GM12878 (cell line): ENCODE results near the gene OTUD4. TPM values are rescaled to one million over a fixed set of nuclear protein-coding genes. Genes with fewer than 3 reads are reported as not detected.

Source experiments
- ATAC-seq: fragments of 200-7000 bp; cut with Tn5 transposase; 3 replicates; pipeline ENCODE4 v1.9.1; 2020; ENCODE audit warnings: mild to moderate bottlenecking, moderate library complexity
- BruUV-seq: library from RNA; stranded (reverse); fragments of 400-500 nt; replicated peaks from 2 replicates; lab custom pipeline; 2021; lab: Mats Ljungman, UMichigan
- CTCF ChIA-PET: fragments of 300-600 bp; sonication (Branson Sonifier 250); formaldehyde crosslinking; extraction: SDS; loops from one replicate; lab custom pipeline; 2021; ENCODE audit warnings: inconsistent platforms; lab: Yijun Ruan, JAX
- POLR2A ChIA-PET: fragments of 350-600 bp; formaldehyde crosslinking; extraction: SDS; loops from one replicate; lab custom pipeline; 2021; ENCODE audit warnings: inconsistent platforms; lab: Charles Lee
- RAD21 ChIA-PET: fragments of 300-600 bp; sonication (Branson Sonifier 250); formaldehyde crosslinking; loops from one replicate; lab custom pipeline; 2023; ENCODE audit warnings: antibody characterized with exemption; ENCODE audit not compliant: unreplicated experiment; lab: Charles Lee
- SMC1A ChIA-PET: fragments of 300-600 bp; sonication (Branson Sonifier 250); formaldehyde crosslinking; loops from one replicate; lab custom pipeline; 2023; ENCODE audit not compliant: unreplicated experiment, uncharacterized antibody; lab: Charles Lee
- DNase-seq: peaks from one replicate; pipeline ENCODE4 v3.0.0-alpha.2; 2011; ENCODE audit warnings: low read depth, low spot score
- FAIRE-seq: peaks from 3 replicates; lab custom pipeline; 2011; peaks lifted over from hg19 to GRCh38; lab: Jason Lieb, UNC
- H2AFZ ChIP-seq: 2 replicates; pipeline ENCODE4 v1.6.0; 2011; ENCODE audit warnings: low read depth, low read length, control low read depth; ENCODE audit not compliant: control insufficient read depth
- H3K27ac ChIP-seq: 2 replicates; pipeline ENCODE4 v1.5.1; 2011; ENCODE audit warnings: control low read depth; ENCODE audit not compliant: control insufficient read depth, insufficient read depth
- H3K27me3 ChIP-seq, 2 experiments: replicated peaks in 1 of 2; 2 replicates each; pipeline versions ENCODE4 v1.6.0 to v1.6.1; 2011; ENCODE audit warnings: low read length in 1 of 2; ENCODE audit not compliant: control insufficient read depth in 2 of 2, insufficient read depth in 2 of 2
- H3K36me3 ChIP-seq, 2 experiments: 2 replicates each; pipeline ENCODE4 v1.5.1; 2011; ENCODE audit warnings: low read length in 1 of 2; ENCODE audit not compliant: control insufficient read depth in 2 of 2, insufficient read depth in 2 of 2
- H3K4me1 ChIP-seq: 2 replicates; pipeline ENCODE4 v1.6.1; 2011; ENCODE audit warnings: mild to moderate bottlenecking, low read length, moderate library complexity, mixed read lengths; ENCODE audit not compliant: control insufficient read depth, insufficient read depth
- H3K4me2 ChIP-seq: 2 replicates; pipeline ENCODE4 v1.6.0; 2011; ENCODE audit warnings: control low read depth; ENCODE audit not compliant: control insufficient read depth, insufficient read depth
- H3K4me3 ChIP-seq: fragments of 200-600 bp; sonication (generic); 2 replicates; pipeline ENCODE4 v1.5.1; 2016
- H3K79me2 ChIP-seq: 2 replicates; pipeline ENCODE4 v1.6.0; 2011; ENCODE audit warnings: low read length; ENCODE audit not compliant: control insufficient read depth, insufficient read depth
- H3K9ac ChIP-seq: 2 replicates; pipeline ENCODE4 v1.8.0; 2011; ENCODE audit warnings: low read length, control low read depth, mixed read lengths; ENCODE audit not compliant: control insufficient read depth, insufficient read depth
- H3K9me3 ChIP-seq: replicated peaks from 3 replicates; pipeline ENCODE4 v1.5.1; 2011; ENCODE audit warnings: mild to moderate bottlenecking, low read length; ENCODE audit not compliant: control insufficient read depth, insufficient read depth
- H4K20me1 ChIP-seq: 2 replicates; pipeline ENCODE4 v1.6.0; 2011; ENCODE audit not compliant: control insufficient read depth, insufficient read depth
- BACH1 ChIP-seq: fragments of 450-650 bp; IDR thresholded peaks from 2 replicates; pipeline ENCODE4 v1.6.1; 2017; ENCODE audit warnings: mild to moderate bottlenecking, borderline replicate concordance
- HDGF ChIP-seq: fragments of 450-650 bp; IDR thresholded peaks from 2 replicates; pipeline ENCODE4 v1.6.1; 2016; ENCODE audit warnings: antibody characterized with exemption
- KLF5 ChIP-seq: fragments of 450-650 bp; IDR thresholded peaks from 2 replicates; pipeline ENCODE4 v1.6.1; 2014; ENCODE audit warnings: mild to moderate bottlenecking; ENCODE audit not compliant: partially characterized antibody
- MEF2A ChIP-seq: IDR thresholded peaks from 2 replicates; pipeline ENCODE4 v1.6.1; 2011; ENCODE audit warnings: low read depth, mild to moderate bottlenecking, low read length, moderate library complexity; ENCODE audit not compliant: insufficient read depth
- MEF2B ChIP-seq: fragments of 450-650 bp; IDR thresholded peaks from 2 replicates; pipeline ENCODE4 v1.6.1; 2018; ENCODE audit warnings: mild to moderate bottlenecking, moderate library complexity; ENCODE audit not compliant: partially characterized antibody, poor library complexity, severe bottlenecking
- SIN3A ChIP-seq: IDR thresholded peaks from 2 replicates; pipeline ENCODE4 v1.6.1; 2012; ENCODE audit warnings: low read depth, low read length, improper control_type of control experiment
- SMAD1 ChIP-seq: fragments of 450-650 bp; IDR thresholded peaks from 2 replicates; pipeline ENCODE4 v1.6.1; 2018; ENCODE audit warnings: mild to moderate bottlenecking, low read depth; ENCODE audit not compliant: partially characterized antibody
- SP1 ChIP-seq: IDR thresholded peaks from one replicate; pipeline ENCODE4 v1.6.1; 2011; ENCODE audit warnings: low read depth, low read length
- TCF7 ChIP-seq: IDR thresholded peaks from 2 replicates; pipeline ENCODE4 v1.6.1; 2014; ENCODE audit warnings: antibody characterized with exemption, borderline replicate concordance
- ZNF274 ChIP-seq: IDR thresholded peaks from one replicate; pipeline ENCODE4 v1.8.0; 2011; ENCODE audit not compliant: insufficient read length, insufficient read depth
- WGBS: methylation state at CpG from one replicate; pipeline ENCODE4 v1.1.6; 2016; ENCODE audit warnings: low lambda C conversion rate; ENCODE audit not compliant: insufficient replicate concordance, insufficient coverage; ENCODE audit errors: missing lambda C conversion rate; 5-methylcytosine and 5-hydroxymethylcytosine counted together
- in situ Hi-C: fragments of 300-500 bp; cut with MboI; formaldehyde crosslinking; loops from 9 replicates; pipeline ENCODE4 v1.14.3; 2018; ENCODE audit warnings: mixed read lengths
- intact Hi-C: fragments of 100-400 bp; cut with micrococcal nuclease; formaldehyde crosslinking; loops from one replicate; pipeline ENCODE4 v1.14.2; 2022; ENCODE audit not compliant: unreplicated experiment
- polyA plus RNA-seq, 11 experiments: library from polyadenylated mRNA; depleted of rRNA in 4 of 11; unstranded in 6 of 11; stranded (reverse) in 5 of 11; fragments of >200 nt; fragmentation: Nextera tagmentation in 4 of 11; fragmentation: Illumina TruSeq in 1 of 11; extraction: Ambion mirVana in 4 of 11; extraction: Trizol in 1 of 11; gene quantifications; 1 replicate in 1 of 11; 2 replicates in 10 of 11; pipeline versions ENCODE4 v1.2.1 to v1.2.3, GENCODE V29; 2011 to 2016; ENCODE audit warnings: inconsistent platforms in 2 of 11, missing spikeins in 2 of 11, low read depth in 1 of 11
- total RNA-seq, 4 experiments: library from RNA; depleted of rRNA in 3 of 4; stranded (reverse); fragments of >200 nt in 3 of 4; fragmentation: Illumina TruSeq in 1 of 4; extraction: Trizol in 1 of 4; gene quantifications; 2 replicates each; pipeline versions ENCODE4 v1.2.1 to v1.2.3, GENCODE V29; 2013 to 2021
- TF ChIP-seq, protein P1 (sequence below): fragments of 150-350 bp; IDR thresholded peaks from 2 replicates; pipeline ENCODE4 v1.6.1; 2016; ENCODE audit warnings: low read depth, low read length
- TF ChIP-seq, protein P2 (sequence below): fragments of 450-650 bp; IDR thresholded peaks from 2 replicates; pipeline ENCODE4 v1.6.1; 2016; ENCODE audit warnings: mild to moderate bottlenecking

The OTUD4 gene
- total and polyA plus RNA-seq, 10 of the 15 experiments (the other 5 are each of a cell fraction or from before 2014, with no cell fraction given): 2.2 to 26.3 (median 14.2) TPM

DNA sequence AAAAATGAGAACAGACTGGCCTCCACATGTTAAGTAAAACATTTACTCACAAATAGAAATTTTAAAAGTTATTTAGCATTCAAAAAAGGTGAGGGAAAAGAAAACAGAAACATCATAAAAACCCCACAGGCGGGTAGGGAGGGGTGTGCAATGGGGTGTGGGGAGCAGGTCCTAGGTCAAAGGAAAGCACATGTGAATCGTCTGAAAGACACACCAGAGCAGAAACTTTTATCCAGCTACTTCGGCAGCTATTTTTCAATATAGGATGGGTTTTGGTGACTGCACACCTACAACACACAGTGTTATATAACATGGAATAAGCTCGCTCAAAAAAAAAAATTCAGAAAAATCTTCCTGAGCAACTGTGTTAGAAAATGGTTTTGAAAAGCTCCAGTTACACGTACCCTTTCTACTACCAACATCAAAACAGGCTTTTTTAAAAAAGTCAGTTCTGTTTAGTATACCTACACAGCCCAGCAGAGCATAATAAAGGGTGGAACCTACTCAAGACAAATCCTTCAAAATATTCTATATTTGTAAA lies 1.6 kb downstream of the OTUD4 start (continued):
- TF ChIP-seq, protein P1, sequence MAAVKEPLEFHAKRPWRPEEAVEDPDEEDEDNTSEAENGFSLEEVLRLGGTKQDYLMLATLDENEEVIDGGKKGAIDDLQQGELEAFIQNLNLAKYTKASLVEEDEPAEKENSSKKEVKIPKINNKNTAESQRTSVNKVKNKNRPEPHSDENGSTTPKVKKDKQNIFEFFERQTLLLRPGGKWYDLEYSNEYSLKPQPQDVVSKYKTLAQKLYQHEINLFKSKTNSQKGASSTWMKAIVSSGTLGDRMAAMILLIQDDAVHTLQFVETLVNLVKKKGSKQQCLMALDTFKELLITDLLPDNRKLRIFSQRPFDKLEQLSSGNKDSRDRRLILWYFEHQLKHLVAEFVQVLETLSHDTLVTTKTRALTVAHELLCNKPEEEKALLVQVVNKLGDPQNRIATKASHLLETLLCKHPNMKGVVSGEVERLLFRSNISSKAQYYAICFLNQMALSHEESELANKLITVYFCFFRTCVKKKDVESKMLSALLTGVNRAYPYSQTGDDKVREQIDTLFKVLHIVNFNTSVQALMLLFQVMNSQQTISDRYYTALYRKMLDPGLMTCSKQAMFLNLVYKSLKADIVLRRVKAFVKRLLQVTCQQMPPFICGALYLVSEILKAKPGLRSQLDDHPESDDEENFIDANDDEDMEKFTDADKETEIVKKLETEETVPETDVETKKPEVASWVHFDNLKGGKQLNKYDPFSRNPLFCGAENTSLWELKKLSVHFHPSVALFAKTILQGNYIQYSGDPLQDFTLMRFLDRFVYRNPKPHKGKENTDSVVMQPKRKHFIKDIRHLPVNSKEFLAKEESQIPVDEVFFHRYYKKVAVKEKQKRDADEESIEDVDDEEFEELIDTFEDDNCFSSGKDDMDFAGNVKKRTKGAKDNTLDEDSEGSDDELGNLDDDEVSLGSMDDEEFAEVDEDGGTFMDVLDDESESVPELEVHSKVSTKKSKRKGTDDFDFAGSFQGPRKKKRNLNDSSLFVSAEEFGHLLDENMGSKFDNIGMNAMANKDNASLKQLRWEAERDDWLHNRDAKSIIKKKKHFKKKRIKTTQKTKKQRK: no peak

DNA sequence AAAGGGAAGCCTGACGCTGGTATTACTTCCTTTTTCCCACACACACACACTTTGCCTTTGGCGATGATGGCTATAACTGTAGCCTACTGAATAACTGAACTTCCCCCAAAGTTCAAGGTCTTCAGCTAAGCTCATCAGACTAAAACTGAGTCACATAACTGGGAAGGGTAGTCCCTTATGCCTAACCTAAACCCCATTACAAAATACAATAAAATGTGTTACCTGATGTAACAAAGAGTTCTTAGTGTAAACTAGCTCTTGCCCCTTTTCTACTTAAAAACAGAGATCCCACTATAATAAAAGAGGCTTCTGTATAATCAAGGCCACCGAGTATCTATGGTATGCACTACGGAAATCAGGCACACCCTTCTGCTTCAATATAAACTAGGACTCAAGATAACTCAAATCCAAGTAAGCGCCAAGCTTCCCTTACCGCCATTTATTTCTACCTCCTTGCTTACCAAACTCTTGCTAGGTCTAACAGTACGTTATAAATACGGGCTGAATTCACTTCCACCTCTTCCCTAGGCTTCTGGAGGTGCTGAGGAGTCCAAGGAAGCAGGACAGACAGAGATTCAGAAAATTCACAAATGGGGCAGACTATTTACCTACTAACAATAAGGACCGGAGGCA lies 2.4 kb downstream of the OTUD4 start:
- DNase-seq (no peak), FAIRE-seq (no peak), ATAC-seq (no peak)
- intact Hi-C loops: loop anchor here (5.0 kb wide), 1 partner anchor 629 kb away; no protein-coding TSS in a partner anchor
- Histone ChIP-seq H3K9ac (peak overlapping the region; percentile 90), H3K9me3 (no peaks in the 10 kb centered on the region), H3K36me3 (0 out of 4 replicates have a peak, but pooled peaks cover 0 to 6% of the 10 kb centered on the region in 2 experiments), H3K4me3 (peak overlapping the region; percentile 67), H3K4me1 (peaks cover 23% of the 10 kb centered on the region), H2AFZ (peak overlapping the region; percentile 51), H3K27ac (peak overlapping the region; percentile 95), H3K4me2 (peak overlapping the region; percentile 86), H3K79me2 (peaks cover 63% of the 10 kb centered on the region), H4K20me1 (no peaks in the 10 kb centered on the region), H3K27me3 (no peaks in the 10 kb centered on the region)
- in situ Hi-C loops: no loop called here
- WGBS: under 1% methylated on average over 9 of the region's 9 CpGs
- ChIA-PET RAD21 (interaction anchor here (0.9 to 3.8 kb wide), 17 partner anchors 8 to 447 kb away, joined by 3 to 30 read pairs (median 6); partner anchors contain the start of genes ABCE1 and ANAPC10), CTCF (interaction anchor here (0.6 to 2.8 kb wide), 12 partner anchors 9 to 439 kb away, joined by 3 to 12 read pairs (median 5); no protein-coding TSS in a partner anchor), POLR2A (interaction anchor here (0.6 to 4.2 kb wide), 10 partner anchors 8 to 546 kb away, joined by 3 to 25 read pairs (median 10); partner anchors contain the start of genes ABCE1, ANAPC10 and MMAA), SMC1A (interaction anchor here (0.8 to 5.9 kb wide), 23 partner anchors 7 to 446 kb away, joined by 3 to 42 read pairs (median 7); partner anchors contain the start of genes ABCE1, ANAPC10 and MMAA)
- no TSS peak for BruUV-seq
- peak; percentile 37 for TF ChIP-seq SMAD1
- no peak for TF ChIP-seq MEF2A
- TF ChIP-seq SIN3A: 0 out of 2 replicates have a peak, but pooled peaks have one; percentile 26
- TF ChIP-seq KLF5: no peak
- TF ChIP-seq HDGF: no peak
- no peak for TF ChIP-seq BACH1
- no peak for TF ChIP-seq MEF2B
- TF ChIP-seq, protein P1: no peak
- no peak for TF ChIP-seq SP1
- no peak for TF ChIP-seq TCF7
- TF ChIP-seq, protein P2, sequence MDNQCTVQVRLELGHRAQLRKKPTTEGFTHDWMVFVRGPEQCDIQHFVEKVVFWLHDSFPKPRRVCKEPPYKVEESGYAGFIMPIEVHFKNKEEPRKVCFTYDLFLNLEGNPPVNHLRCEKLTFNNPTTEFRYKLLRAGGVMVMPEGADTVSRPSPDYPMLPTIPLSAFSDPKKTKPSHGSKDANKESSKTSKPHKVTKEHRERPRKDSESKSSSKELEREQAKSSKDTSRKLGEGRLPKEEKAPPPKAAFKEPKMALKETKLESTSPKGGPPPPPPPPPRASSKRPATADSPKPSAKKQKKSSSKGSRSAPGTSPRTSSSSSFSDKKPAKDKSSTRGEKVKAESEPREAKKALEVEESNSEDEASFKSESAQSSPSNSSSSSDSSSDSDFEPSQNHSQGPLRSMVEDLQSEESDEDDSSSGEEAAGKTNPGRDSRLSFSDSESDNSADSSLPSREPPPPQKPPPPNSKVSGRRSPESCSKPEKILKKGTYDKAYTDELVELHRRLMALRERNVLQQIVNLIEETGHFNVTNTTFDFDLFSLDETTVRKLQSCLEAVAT: peak; percentile 54; the same call in 1 of the 2 replicates
- no peak for TF ChIP-seq ZNF274
